GM21528 (cell line): Measurements from ENCODE around the gene LGSN.
"Not testable (repeated sequence)": the region's sequence is repeated elsewhere in the genome, so short reads cannot be mapped to it uniquely, and the experiment has no call there.

Experiments used
- ATAC-seq: cut with Tn5 transposase; IDR thresholded peaks from one replicate; pipeline ENCODE4 v1.9.1; 2021; ENCODE audit warnings: mild to moderate bottlenecking, moderate library complexity; ENCODE audit not compliant: unreplicated experiment, low FRiP score

LGSN gene

GRCh38 chr6:63246581-63246980, 73.2 kb downstream of the LGSN start:
- ATAC-seq = no peak

- ATAC-seq = no peak
Observed at GRCh38 chr6:63245909-63246308, 73.9 kb downstream of the LGSN start.

GRCh38 chr6:63245420-63245819, 74.4 kb downstream of the LGSN start:
- ATAC-seq = no peak

GRCh38 chr6:63236398-63236817, 83.4 kb downstream of the LGSN start:
- no peak for ATAC-seq

GRCh38 chr6:63230511-63230910, 89.3 kb downstream of the LGSN start:
- ATAC-seq = not testable (repeated sequence)

- ATAC-seq = not testable (repeated sequence)
Observed at GRCh38 chr6:63230027-63230426, 89.8 kb downstream of the LGSN start.

GRCh38 chr6:63227928-63228894, 91.6 kb downstream of the LGSN start:
- ATAC-seq = not testable (repeated sequence)

- ATAC-seq = not testable (repeated sequence)
Observed at GRCh38 chr6:63225987-63226386, 93.8 kb downstream of the LGSN start.
